A673 (cell line): Measurements from ENCODE around the gene TMOD1. TPM values are rescaled to one million over a fixed set of nuclear protein-coding genes. Genes with fewer than 3 reads are reported as not detected.

ENCODE experiments used
- BruUV-seq: library from RNA; stranded (reverse); fragments of 400-500 nt; replicated peaks from 2 replicates; lab custom pipeline; 2021; lab: Mats Ljungman, UMichigan
- CTCF ChIA-PET: fragments of 300-600 bp; sonication (Branson Sonifier 250); formaldehyde crosslinking; loops from one replicate; lab custom pipeline; 2022; ENCODE audit warnings: antibody characterized with exemption; lab: Charles Lee
- POLR2A ChIA-PET: fragments of 300-600 bp; sonication (Branson Sonifier 250); formaldehyde crosslinking; loops from one replicate; lab custom pipeline; 2022; ENCODE audit warnings: antibody characterized with exemption; ENCODE audit not compliant: low non-redundant PET; lab: Charles Lee
- DNase-seq: peaks from one replicate; pipeline ENCODE4 v3.0.0-alpha.2; 2015; ENCODE audit warnings: low spot score
- H3K27ac ChIP-seq: fragments of 200-600 bp; sonication (generic); 2 replicates; pipeline ENCODE4 v1.5.1; 2016; ENCODE audit warnings: mixed run types, low read depth, mild to moderate bottlenecking, mixed read lengths, antibody characterized with exemption, low read length; ENCODE audit not compliant: poor library complexity, severe bottlenecking
- H3K27me3 ChIP-seq: fragments of 200-600 bp; sonication (generic); replicated peaks from 2 replicates; pipeline ENCODE4 v1.6.1; 2017; ENCODE audit warnings: mixed run types, low read depth, mild to moderate bottlenecking, mixed read lengths, antibody characterized with exemption, low read length; ENCODE audit not compliant: insufficient read depth, poor library complexity
- H3K36me3 ChIP-seq: fragments of 200-600 bp; sonication (generic); 2 replicates; pipeline ENCODE4 v1.6.1; 2016; ENCODE audit warnings: mixed run types, mild to moderate bottlenecking, mixed read lengths, antibody characterized with exemption, low read length; ENCODE audit not compliant: insufficient read depth, poor library complexity, severe bottlenecking
- H3K4me1 ChIP-seq: fragments of 200-600 bp; sonication (generic); 2 replicates; pipeline ENCODE4 v1.6.1; 2017; ENCODE audit warnings: mixed run types, mild to moderate bottlenecking, mixed read lengths, antibody characterized with exemption, low read length; ENCODE audit not compliant: insufficient read depth, poor library complexity, severe bottlenecking
- H3K4me3 ChIP-seq: fragments of 200-600 bp; sonication (generic); 2 replicates; pipeline ENCODE4 v1.5.1; 2016; ENCODE audit warnings: low read depth, mixed run types, mild to moderate bottlenecking, mixed read lengths, low read length; ENCODE audit not compliant: poor library complexity, severe bottlenecking
- H3K9me3 ChIP-seq: fragments of 200-600 bp; sonication (generic); 2 replicates; pipeline ENCODE4 v1.6.1; 2016; ENCODE audit warnings: mixed run types, low read depth, mild to moderate bottlenecking, mixed read lengths, antibody characterized with exemption, low read length; ENCODE audit not compliant: poor library complexity, severe bottlenecking
- EZH2 ChIP-seq: fragments of 200-600 bp; sonication (generic); IDR thresholded peaks from 2 replicates; pipeline ENCODE4 v1.6.1; 2017; ENCODE audit warnings: borderline replicate concordance, low read depth, mild to moderate bottlenecking, mixed read lengths, antibody characterized with exemption, low read length; ENCODE audit not compliant: poor library complexity, severe bottlenecking
- intact Hi-C: fragments of 100-400 bp; cut with micrococcal nuclease; formaldehyde crosslinking; loops from one replicate; pipeline ENCODE4 v1.10.0; 2022; ENCODE audit not compliant: unreplicated experiment
- total RNA-seq: library from RNA; stranded (reverse); gene quantifications from 2 replicates; pipeline ENCODE4 v1.2.3, GENCODE V29; 2021
- TF ChIP-seq, protein P1 (sequence below): fragments of 300-800, 200-600 bp; sonication (generic); conservative IDR thresholded peaks from 2 replicates; pipeline ENCODE4 v1.5.1; 2017; ENCODE audit warnings: low read depth, mild to moderate bottlenecking, antibody characterized with exemption, low read length, moderate library complexity, mixed read lengths

TMOD1 gene
- total RNA-seq, 1 experiment from 2014 or later, result 0.09 TPM

DNA sequence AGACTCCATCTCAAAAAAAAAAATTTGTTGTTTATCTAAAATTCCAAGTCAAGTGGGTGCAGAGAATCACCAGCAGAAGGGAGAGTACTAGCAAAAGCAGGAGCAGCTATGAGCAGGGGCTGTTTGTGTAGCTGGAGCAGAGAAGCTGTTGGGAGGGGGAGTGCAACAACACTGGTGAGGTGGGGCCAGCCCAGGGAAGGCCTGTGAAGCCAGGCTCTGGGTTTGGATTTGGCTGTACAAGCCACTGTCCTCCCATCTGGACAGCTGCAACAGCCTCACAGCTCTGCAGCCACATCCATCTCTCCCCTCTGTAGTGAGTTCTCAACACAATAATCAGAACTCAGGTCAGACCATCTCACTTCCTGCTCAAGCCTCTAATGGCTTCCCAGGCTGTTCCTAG lies 59.4 kb downstream of the TMOD1 start:
- no peaks in the 10 kb centered on the region for H3K27me3 ChIP-seq
- TF ChIP-seq, protein P1, sequence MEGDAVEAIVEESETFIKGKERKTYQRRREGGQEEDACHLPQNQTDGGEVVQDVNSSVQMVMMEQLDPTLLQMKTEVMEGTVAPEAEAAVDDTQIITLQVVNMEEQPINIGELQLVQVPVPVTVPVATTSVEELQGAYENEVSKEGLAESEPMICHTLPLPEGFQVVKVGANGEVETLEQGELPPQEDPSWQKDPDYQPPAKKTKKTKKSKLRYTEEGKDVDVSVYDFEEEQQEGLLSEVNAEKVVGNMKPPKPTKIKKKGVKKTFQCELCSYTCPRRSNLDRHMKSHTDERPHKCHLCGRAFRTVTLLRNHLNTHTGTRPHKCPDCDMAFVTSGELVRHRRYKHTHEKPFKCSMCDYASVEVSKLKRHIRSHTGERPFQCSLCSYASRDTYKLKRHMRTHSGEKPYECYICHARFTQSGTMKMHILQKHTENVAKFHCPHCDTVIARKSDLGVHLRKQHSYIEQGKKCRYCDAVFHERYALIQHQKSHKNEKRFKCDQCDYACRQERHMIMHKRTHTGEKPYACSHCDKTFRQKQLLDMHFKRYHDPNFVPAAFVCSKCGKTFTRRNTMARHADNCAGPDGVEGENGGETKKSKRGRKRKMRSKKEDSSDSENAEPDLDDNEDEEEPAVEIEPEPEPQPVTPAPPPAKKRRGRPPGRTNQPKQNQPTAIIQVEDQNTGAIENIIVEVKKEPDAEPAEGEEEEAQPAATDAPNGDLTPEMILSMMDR, result no peak
- no peak for TF ChIP-seq EZH2
- no peaks in the 10 kb centered on the region for H3K36me3 ChIP-seq
- H3K4me1 ChIP-seq, result no peaks in the 10 kb centered on the region
- no peaks in the 10 kb centered on the region for H3K9me3 ChIP-seq
- no peak overlapping the region for H3K4me3 ChIP-seq
- intact Hi-C loops, result no loop called here
- H3K27ac ChIP-seq, result no peak overlapping the region
- DNase-seq, result no peak
- ChIA-PET POLR2A (no interaction called here), CTCF (interaction anchor here (1.6 kb wide), 1 partner anchor 37 kb away, joined by 5 read pairs; no protein-coding TSS in a partner anchor)
- no TSS peak for BruUV-seq

DNA sequence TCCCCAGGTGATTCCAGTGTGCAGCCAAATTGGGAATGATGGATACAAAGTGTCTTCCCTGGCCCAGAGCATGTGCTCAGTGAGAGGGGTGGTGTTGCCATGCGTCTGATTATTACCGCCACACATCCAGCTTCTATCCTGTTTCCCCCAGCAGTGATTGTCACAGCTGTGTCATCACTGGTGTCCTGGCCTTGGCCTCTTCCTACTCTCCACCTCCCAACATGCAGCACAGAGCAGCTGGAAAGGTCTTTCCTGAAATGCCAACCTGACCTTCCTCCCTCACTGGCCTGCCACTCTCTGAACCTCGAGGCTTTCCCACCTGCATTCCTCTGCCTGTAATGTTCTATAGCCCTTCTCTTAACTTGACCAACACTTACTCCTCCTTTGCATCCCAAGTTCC lies 60.0 kb downstream of the TMOD1 start:
- no peak for TF ChIP-seq EZH2
- TF ChIP-seq, protein P1, result no peak
- intact Hi-C loops, result no loop called here
- H3K27me3 ChIP-seq, result no peaks in the 10 kb centered on the region
- DNase-seq, result no peak
- no peaks in the 10 kb centered on the region for H3K36me3 ChIP-seq
- no peak overlapping the region for H3K27ac ChIP-seq
- H3K4me1 ChIP-seq, result no peaks in the 10 kb centered on the region
- ChIA-PET CTCF (interaction anchor here (1.6 kb wide), 1 partner anchor 36 kb away, joined by 5 read pairs; no protein-coding TSS in a partner anchor), POLR2A (no interaction called here)
- no peaks in the 10 kb centered on the region for H3K9me3 ChIP-seq
- no peak overlapping the region for H3K4me3 ChIP-seq
- no TSS peak for BruUV-seq

DNA sequence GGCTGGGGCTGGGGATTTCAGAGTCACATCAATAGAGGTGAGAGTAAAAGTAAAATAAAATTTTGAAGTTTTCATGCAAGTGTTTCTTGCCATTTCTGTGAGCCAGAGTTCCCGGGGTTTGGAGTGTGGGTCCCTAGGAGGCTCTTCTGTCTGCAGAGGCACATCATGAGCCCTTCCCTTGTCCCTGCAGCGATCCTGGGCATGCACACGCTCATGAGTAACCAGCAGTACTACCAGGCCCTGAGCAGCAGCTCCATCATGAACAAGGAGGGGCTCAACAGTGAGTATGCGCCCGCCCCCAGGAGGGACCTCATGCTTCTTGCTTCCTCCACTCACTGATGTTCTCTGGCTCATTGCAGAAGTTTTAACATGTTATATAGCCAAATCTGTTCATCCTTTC lies 61.1 kb downstream of the TMOD1 start:
- POLR2A ChIA-PET, result no interaction called here
- no TSS peak for BruUV-seq

More for the DNA sequence above, 61.1 kb downstream of the TMOD1 start:
- Histone ChIP-seq H3K27me3 (no peaks in the 10 kb centered on the region), H3K27ac (no peak overlapping the region), H3K9me3 (no peaks in the 10 kb centered on the region), H3K36me3 (no peaks in the 10 kb centered on the region), H3K4me3 (no peak overlapping the region), H3K4me1 (no peaks in the 10 kb centered on the region)
- no peak for TF ChIP-seq EZH2
- TF ChIP-seq, protein P1, result no peak
- intact Hi-C loops, result no loop called here
- CTCF ChIA-PET, result no interaction called here
- no peak for DNase-seq
